Esophagus muscularis mucosa (tissue), 4 donors: ENCODE data around the gene PTPN2. TPM values are rescaled to one million over a fixed set of nuclear protein-coding genes. Genes with fewer than 3 reads are reported as not detected.

Experiments
- DNase-seq: peaks from one replicate; pipeline ENCODE4 v3.0.0-alpha.2; 2017; ENCODE audit errors: extremely low spot score
- H3K27ac ChIP-seq, 4 donors: fragments of 200-600 bp; sonication (generic); replicated peaks in 1 of 4; 1 replicate in 3 of 4; 2 replicates in 1 of 4; pipeline ENCODE4 v1.5.1; 2016 to 2019; ENCODE audit warnings: mild to moderate bottlenecking in 1 of 4
- H3K27me3 ChIP-seq, 4 donors: fragments of 200-600 bp; sonication (generic); one replicate each; pipeline versions ENCODE4 v1.5.1 to v1.6.0; 2016 to 2019
- H3K36me3 ChIP-seq, 4 donors: fragments of 200-600 bp; sonication (generic); one replicate each; pipeline ENCODE4 v1.5.1; 2016 to 2019
- H3K4me1 ChIP-seq, 4 donors: fragments of 200-600 bp; sonication (generic); one replicate each; pipeline ENCODE4 v1.5.1; 2016 to 2019
- H3K4me3 ChIP-seq, 4 donors: fragments of 200-600 bp; sonication (generic); 1 replicate in 2 of 4; 2 replicates in 2 of 4; pipeline ENCODE4 v1.5.1; 2016 to 2019; ENCODE audit warnings: mild to moderate bottlenecking in 4 of 4, moderate library complexity in 1 of 4
- H3K9me3 ChIP-seq, 4 donors: fragments of 200-600 bp; sonication (generic); 1 replicate in 3 of 4; 2 replicates in 1 of 4; pipeline ENCODE4 v1.5.1; 2016 to 2019
- EP300 ChIP-seq: sonication (generic); formaldehyde crosslinking; IDR thresholded peaks from one replicate; pipeline ENCODE4 v1.6.1; 2017; ENCODE audit warnings: antibody characterized with exemption
- POLR2A ChIP-seq: fragments of 450-650 bp; IDR thresholded peaks from one replicate; pipeline ENCODE4 v1.6.1; 2017; ENCODE audit warnings: antibody characterized with exemption, moderate library complexity, mild to moderate bottlenecking, low read depth
- POLR2AphosphoS5 ChIP-seq, 2 donors: sonication (generic); formaldehyde crosslinking; IDR thresholded peaks; one replicate each; pipeline ENCODE4 v1.6.1; 2017; ENCODE audit warnings: antibody characterized with exemption in 2 of 2
- WGBS: methylation state at CpG from one replicate; pipeline ENCODE4 v1.1.5; 2018; 5-methylcytosine and 5-hydroxymethylcytosine counted together
- intact Hi-C: fragments of 100-400 bp; cut with DNase I; formaldehyde crosslinking; loops from one replicate; pipeline ENCODE4 v1.15.1; 2023
- total RNA-seq, 4 donors: library from RNA; depleted of rRNA; stranded (reverse); fragments of >200 nt; gene quantifications; one replicate each; pipeline versions ENCODE4 v1.1.0 to v1.2.1, GENCODE V29; 2016
- TF ChIP-seq, protein P1 (sequence below), 3 experiments: fragments of 200-600 bp in 2 of 3; fragments of 450-650 bp in 1 of 3; sonication (generic) in 2 of 3; IDR thresholded peaks; one replicate each; pipeline ENCODE4 v1.5.1; 2017 to 2019; ENCODE audit warnings: antibody characterized with exemption in 3 of 3, mild to moderate bottlenecking in 2 of 3, moderate library complexity in 1 of 3

Gene PTPN2
- total RNA-seq, 4 donors from 2014 or later = 14.3 to 27.5 (median 18.0) TPM

GRCh38 chr18:12872408-12872807 lies 11.6 kb downstream of the PTPN2 start:
- TF ChIP-seq POLR2A = no peak
- no peak for TF ChIP-seq POLR2AphosphoS5 (IDR thresholded peaks at IDR 0.05)
- TF ChIP-seq, protein P1, sequence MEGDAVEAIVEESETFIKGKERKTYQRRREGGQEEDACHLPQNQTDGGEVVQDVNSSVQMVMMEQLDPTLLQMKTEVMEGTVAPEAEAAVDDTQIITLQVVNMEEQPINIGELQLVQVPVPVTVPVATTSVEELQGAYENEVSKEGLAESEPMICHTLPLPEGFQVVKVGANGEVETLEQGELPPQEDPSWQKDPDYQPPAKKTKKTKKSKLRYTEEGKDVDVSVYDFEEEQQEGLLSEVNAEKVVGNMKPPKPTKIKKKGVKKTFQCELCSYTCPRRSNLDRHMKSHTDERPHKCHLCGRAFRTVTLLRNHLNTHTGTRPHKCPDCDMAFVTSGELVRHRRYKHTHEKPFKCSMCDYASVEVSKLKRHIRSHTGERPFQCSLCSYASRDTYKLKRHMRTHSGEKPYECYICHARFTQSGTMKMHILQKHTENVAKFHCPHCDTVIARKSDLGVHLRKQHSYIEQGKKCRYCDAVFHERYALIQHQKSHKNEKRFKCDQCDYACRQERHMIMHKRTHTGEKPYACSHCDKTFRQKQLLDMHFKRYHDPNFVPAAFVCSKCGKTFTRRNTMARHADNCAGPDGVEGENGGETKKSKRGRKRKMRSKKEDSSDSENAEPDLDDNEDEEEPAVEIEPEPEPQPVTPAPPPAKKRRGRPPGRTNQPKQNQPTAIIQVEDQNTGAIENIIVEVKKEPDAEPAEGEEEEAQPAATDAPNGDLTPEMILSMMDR (IDR thresholded peaks at IDR 0.05) = no peak
- no peak for TF ChIP-seq EP300
- Histone ChIP-seq H3K4me3 (no peak overlapping the region), H3K36me3 (peaks cover 0 to 5% (median 0%) of the 10 kb centered on the region in 4 donors), H3K9me3 (no peaks in the 10 kb centered on the region), H3K27me3 (no peaks in the 10 kb centered on the region), H3K27ac (no peak overlapping the region), H3K4me1 (no peaks in the 10 kb centered on the region)
- intact Hi-C loops = no loop called here
- no peak for DNase-seq
- WGBS = 92% methylated on average over 5 of the region's 5 CpGs

DNA sequence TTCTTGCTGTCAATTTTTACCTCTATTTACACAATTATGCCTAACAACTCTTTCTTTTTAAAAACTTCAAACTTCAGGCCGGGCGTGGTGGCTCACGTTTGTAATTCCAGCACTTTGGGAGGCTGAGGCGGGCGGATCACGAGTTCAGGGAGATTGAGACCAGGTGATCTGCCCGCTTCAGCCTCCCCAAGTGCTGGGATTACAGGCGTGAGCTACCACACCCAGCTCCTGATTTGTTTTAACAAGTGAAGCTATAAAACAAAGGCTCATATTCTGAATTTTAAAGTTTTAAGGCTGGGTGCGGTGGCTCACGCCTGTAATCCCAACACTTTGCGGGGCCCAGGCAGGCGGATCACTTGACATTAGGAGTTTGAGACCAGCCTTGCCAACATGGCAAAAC lies 15.5 kb downstream of the PTPN2 start:
- Histone ChIP-seq H3K4me3 (no peak overlapping the region), H3K4me1 (peaks cover 5 to 8% (median 8%) of the 10 kb centered on the region in 4 donors), H3K9me3 (no peaks in the 10 kb centered on the region), H3K27me3 (no peaks in the 10 kb centered on the region), H3K36me3 (no peaks in the 10 kb centered on the region), H3K27ac (no peak overlapping the region)
- WGBS = 96% methylated on average over 12 of the region's 12 CpGs
- intact Hi-C loops = no loop called here
- DNase-seq = no peak
- no peak for TF ChIP-seq POLR2AphosphoS5 (IDR thresholded peaks at IDR 0.05)
- TF ChIP-seq, protein P1 (IDR thresholded peaks at IDR 0.05) = no peak
- no peak for TF ChIP-seq POLR2A
- no peak for TF ChIP-seq EP300

DNA sequence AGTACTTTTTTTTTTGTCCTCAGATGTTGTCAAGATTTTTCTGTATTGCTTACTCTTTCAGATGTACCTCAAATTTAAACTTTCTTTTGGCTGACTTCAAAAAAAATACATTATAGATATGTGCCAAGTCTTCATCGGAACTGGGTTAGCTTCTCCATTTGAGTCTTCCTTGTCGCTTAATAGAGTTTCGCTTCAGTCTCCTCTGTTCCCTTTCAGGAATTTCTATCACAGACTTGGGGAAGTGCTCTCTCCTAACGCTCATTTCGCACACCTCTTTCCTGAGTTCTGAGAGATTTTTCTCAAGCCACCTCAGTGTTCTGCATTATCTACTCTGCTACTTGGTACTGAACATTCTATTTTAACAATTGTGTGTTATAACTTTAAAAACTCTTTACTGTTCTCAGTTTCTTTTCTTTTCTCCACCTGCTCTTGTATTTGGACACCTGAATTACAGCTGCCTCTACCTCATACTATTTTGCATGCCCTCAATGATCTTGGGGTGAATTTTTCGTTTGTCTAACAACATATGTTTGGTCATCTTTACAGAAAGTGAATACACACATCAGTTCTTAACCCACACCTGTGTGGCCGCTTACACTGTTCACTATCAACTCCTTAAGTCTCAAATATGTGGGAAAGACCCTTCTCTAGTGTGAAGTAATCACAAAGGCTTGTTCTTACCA lies 16.5 kb downstream of the PTPN2 start:
- 86% methylated on average over 7 of the region's 7 CpGs for WGBS
- intact Hi-C loops = no loop called here
- DNase-seq = no peak
- H3K4me3 ChIP-seq = no peak overlapping the region
- H3K36me3 ChIP-seq = no peaks in the 10 kb centered on the region
- H3K9me3 ChIP-seq = no peaks in the 10 kb centered on the region
- H3K27me3 ChIP-seq = no peaks in the 10 kb centered on the region
- no peak overlapping the region for H3K27ac ChIP-seq
- TF ChIP-seq POLR2AphosphoS5 (IDR thresholded peaks at IDR 0.05) = no peak
- TF ChIP-seq, protein P1 (IDR thresholded peaks at IDR 0.05) = no peak
- TF ChIP-seq POLR2A = no peak
- TF ChIP-seq EP300 = no peak
- H3K4me1 ChIP-seq = peaks cover 8 to 18% (median 15%) of the 10 kb centered on the region in 4 donors

GRCh38 chr18:12863687-12864216 lies 20.3 kb downstream of the PTPN2 start:
- Histone ChIP-seq H3K36me3 (no peaks in the 10 kb centered on the region), H3K27me3 (no peaks in the 10 kb centered on the region), H3K4me3 (no peak overlapping the region), H3K4me1 (peaks cover 13 to 23% (median 19%) of the 10 kb centered on the region in 4 donors), H3K9me3 (no peaks in the 10 kb centered on the region), H3K27ac (no peak overlapping the region)
- intact Hi-C loops = no loop called here
- no peak for DNase-seq
- TF ChIP-seq EP300 (no peak), POLR2AphosphoS5 (IDR thresholded peaks at IDR 0.05) (no peak), POLR2A (no peak)
- TF ChIP-seq, protein P1 (IDR thresholded peaks at IDR 0.05) = no peak
- WGBS = 36% methylated on average over 3 of the region's 3 CpGs
